Pulmonary artery endothelial cell (primary cell): ENCODE results near the gene ADAMTS19. TPM values are rescaled to one million over a fixed set of nuclear protein-coding genes. Genes with fewer than 3 reads are reported as not detected.
"Not testable (repeated sequence)": the region's sequence is repeated elsewhere in the genome, so short reads cannot be mapped to it uniquely, and the experiment has no call there.

Source experiments
- DNase-seq: peaks from one replicate; pipeline ENCODE4 v3.0.0-alpha.2; 2011; ENCODE audit warnings: low read depth, low spot score
- total RNA-seq: library from RNA; depleted of rRNA; stranded (reverse); fragments of >200 nt; gene quantifications from 2 replicates; pipeline ENCODE4 v1.2.3, GENCODE V29; 2014

The ADAMTS19 gene
- total RNA-seq, 1 donor from 2014 or later = not detected

DNA sequence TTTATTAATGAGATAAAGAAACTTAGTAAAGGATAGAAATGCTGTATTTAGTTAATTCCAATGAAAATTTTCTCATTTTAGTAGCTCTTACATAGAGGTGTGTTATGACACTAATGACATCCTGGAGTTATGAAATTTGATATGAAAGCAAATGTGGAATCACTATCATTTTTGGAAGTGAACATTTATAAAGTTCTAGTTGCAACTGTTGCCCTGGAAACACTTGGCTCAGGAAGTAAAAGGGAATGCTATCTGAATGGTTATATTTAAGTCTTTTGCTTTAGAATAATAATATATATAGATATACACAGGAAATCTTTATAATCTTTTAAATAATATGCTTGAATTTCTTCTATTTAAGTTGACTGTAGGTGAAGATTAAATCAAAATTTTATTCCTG is 16.7 kb downstream of the ADAMTS19 start:
- no peak for DNase-seq

DNA sequence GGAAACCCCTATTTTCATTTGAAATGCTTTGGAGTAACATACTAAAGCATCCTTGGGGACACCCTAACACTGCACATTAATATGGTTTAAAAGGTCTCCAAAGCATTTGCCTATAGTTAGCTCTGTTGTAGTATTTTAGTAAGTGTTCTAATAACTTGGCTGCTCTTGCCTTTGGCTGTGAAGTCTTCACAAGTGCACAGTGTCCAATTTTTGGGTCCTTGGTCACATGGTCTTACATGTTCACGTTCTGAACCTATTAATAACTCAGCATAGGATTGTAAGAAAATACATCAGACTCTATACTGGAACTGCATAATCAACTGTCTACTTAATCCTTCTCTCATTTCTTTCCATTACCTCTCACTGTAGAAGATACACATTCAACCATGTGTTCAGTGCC is 17.4 kb downstream of the ADAMTS19 start:
- DNase-seq = no peak

DNA sequence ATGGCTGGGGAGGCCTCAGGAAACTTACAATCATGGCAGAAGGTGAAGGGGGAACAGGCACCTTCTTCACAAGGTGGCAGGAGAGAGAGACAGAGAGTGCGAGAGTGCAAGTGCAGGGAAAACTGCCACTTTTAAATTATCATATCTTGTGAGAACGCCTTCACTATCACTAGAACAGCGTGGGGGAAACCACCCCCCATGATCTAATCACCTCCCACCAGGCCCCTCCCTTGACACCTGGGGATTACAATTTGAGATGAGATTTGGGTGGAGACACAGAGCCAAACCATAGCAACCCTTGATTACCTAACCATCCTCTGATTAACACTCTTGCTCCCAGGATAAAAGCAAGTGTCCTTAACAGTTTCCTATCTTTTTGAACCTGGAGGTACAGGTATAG is 21.1 kb downstream of the ADAMTS19 start:
- DNase-seq = no peak

- DNase-seq = no peak
Measured at GRCh38 chr5:129496421-129496820, 36.3 kb downstream of the ADAMTS19 start.

GRCh38 chr5:129496864-129497595 is 36.9 kb downstream of the ADAMTS19 start:
- no peak for DNase-seq

GRCh38 chr5:129499208-129499852 is 39.2 kb downstream of the ADAMTS19 start:
- no peak for DNase-seq

DNA sequence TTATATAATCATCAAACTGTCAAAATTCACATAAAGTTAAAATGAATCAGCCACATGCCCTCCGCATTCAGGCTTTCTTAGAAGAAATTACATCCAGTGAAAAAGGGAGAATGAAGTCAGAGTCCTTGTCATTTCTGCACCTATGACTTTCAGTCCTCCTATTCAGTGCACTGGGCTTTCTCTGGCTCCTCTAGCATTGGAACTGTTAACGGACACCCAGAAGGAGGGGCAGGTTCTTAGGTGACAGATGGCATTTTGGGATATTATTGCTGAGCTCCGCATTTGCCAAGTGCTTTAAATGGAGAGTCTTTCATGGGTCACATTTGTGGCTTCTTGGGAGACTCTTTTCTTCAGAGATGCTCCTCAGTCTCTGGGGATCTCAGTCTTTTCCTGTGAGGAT is 40.0 kb downstream of the ADAMTS19 start:
- DNase-seq = no peak

- DNase-seq = no peak
Measured at GRCh38 chr5:129506086-129506485, 46.0 kb downstream of the ADAMTS19 start.

DNA sequence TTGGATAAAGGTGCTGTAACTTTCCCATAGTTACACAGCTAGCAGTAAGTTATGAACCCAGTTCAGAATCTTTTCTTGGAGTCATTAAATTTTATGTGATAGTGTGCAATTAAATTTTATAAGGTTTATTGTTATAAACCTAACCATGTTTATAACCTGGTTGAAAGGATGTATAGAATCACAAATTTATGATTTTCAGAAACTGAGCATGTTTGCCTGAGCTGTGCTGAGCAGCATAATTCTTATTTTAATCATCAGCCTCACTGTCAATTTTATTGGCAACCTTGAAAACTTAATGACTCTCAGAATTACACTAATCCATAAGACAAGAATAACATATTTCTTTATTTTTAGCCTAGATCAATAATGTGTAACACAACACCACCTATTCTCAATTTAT is 46.9 kb downstream of the ADAMTS19 start:
- DNase-seq = no peak

- DNase-seq = no peak
Measured at GRCh38 chr5:129507527-129507926, 47.4 kb downstream of the ADAMTS19 start.

GRCh38 chr5:129508606-129509005 is 48.5 kb downstream of the ADAMTS19 start:
- DNase-seq = no peak

DNA sequence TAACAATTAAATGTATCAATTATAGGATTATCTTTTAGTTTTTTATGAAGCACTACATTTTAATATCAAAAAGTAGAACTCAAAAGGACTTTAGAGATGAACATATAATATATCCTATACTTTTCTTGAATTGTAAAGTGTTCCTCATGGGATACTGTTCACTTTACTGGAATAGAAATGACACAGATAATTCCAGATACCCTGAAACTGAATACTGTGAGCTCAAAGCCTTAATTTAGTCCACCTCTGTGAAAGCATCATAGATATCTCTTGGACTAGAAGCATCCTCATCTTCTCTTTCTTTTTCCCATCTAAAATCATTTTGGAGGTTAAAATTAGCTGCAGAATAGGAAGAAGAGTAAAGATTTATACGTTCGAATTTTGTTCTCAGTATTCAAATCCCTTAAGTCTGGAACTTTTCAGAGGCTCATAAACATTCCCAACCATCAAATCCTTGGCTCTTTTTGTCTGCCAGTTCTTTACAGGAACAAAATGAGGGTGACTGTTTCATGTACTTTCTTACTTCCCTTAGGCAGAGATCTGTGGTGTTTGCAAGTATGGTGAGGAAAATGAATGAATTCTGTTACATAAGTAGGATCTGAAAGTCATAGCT is 49.4 kb downstream of the ADAMTS19 start:
- DNase-seq = no peak

- DNase-seq = no peak
Measured at GRCh38 chr5:129511291-129511690, 51.2 kb downstream of the ADAMTS19 start.

- no peak for DNase-seq
Measured at GRCh38 chr5:129541051-129541450, 81.0 kb downstream of the ADAMTS19 start.

DNA sequence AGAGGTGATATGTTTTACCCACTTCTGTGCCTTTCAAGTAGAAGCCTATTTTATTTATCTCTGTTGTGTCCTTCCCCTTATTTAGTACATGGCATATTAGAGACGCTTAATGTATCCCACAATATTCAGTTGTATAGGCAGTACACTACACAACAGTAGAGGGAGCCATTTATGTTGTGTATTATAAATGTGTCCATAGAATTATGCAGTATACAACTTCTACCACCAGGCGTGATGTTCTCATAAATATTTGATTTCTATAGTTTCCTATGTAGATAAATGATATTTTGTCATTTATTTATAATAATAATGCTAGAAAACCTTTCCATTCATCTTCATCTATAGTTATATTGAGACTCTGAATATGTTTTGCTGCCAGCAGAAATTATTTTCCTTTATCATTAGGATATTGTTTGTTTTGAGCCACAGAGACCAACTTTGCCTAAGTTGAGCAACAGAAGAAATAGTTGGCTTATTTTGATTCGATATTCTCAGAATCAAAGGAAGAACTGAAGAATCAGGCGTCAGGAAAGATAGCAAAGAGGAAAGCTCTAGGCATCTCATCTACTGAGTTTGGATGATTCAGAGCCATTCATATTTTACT is 81.7 kb downstream of the ADAMTS19 start:
- no peak for DNase-seq

DNA sequence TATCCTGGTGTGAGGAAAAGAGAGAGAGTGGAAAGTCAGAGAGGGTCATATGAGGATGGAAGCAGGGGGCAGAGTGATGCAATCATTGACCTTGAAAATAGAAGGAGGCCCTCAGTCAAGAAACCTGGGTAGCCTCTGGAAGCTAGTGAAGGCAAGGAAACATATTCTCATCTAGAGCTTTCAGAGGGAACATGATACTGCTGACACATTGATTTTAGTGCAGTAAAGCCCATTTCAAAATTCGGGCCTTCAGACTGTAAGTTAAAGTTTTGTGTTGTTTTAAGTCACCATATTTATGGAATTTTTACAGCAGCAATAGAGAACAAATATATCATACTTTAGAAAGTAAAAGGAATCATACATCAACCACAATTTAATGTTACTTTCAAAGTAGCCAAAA is 87.0 kb downstream of the ADAMTS19 start:
- DNase-seq = no peak

DNA sequence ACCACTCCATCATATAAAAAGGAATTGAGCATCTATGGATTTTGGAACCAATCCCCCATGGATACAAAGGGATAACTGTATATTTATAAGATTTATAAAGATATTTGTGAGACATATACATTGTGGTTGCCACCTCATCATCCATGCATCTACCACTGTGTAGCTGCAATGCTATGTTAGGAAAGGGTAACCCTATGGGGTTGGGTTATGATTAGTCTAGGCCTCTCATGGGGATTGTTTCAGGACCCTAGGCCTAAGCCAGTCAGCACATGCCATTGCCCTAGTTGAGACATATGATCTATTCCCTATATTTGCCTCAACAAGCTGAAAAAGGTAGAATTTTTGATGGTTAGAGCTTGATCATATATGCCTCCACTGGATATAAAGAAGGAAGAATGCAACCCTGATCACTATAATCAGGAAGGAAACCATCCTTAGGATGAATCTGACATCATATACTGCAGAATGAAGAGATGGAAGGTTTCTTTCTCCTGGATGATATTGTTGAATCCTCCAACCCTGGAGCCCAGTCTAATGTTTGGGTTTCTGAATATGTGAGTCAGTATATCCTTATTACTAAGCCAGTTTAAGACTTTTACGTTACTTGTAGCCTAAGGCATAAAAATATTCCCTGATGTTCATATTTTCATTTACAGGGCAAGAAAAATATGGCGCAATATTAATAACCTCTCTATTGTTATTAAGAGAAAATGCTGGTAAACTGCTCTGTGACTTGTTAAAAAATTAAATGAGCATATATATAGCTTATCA is 94.2 kb downstream of the ADAMTS19 start:
- DNase-seq = no peak

DNA sequence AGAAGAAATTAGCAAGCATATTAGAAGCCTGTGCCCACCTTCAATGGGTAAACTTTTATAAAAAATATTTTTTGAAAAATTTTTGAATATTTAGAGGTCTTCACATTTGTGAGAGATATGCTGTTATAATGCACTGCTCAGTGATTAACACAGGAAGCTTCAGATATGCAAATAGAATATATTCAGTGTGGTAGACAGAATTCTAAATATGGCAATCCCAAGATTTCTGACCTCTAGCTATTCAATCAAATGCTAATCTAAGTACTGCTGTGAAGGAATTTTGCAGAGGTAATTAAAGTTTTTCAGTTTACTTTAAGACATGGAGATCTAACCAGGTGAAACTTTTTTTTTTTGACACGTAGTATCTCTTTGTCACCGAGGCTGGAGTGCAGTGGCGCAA is 103.5 kb downstream of the ADAMTS19 start:
- DNase-seq = no peak

GRCh38 chr5:129569295-129569694 is 109.2 kb downstream of the ADAMTS19 start:
- DNase-seq = no peak

GRCh38 chr5:129572060-129572459 is 112.0 kb downstream of the ADAMTS19 start:
- no peak for DNase-seq

DNA sequence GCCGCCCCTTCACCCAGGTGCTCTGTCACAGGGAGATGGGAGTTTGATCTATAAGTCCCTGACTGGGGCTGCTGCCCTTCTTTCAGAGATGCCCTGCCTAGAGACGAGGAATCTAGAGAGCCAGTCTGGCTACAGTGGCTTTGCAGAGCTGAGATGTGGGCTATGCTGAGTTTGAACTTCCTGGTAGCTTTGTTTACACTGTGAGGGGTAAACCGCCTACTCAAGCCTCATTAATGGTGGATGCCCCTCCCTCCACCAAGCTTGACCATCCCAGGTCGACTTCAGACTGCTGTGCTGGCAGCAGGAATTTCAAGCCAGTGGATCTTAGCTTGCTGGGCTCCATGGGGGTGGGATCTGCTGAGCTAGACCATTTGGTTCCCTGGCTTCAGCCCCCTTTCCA is 124.4 kb downstream of the ADAMTS19 start:
- DNase-seq = not testable (repeated sequence)
